Measurements from ENCODE around the gene RASGEF1C.
"Not testable (repeated sequence)": the region's sequence is repeated elsewhere in the genome, so short reads cannot be mapped to it uniquely, and the experiment has no call there.

Gene RASGEF1C

GRCh38 chr5:180124662-180125061 is 84.3 kb downstream of the RASGEF1C start:
- H3K4me3 ChIP-seq (ENCODE audit: low read depth, low read length) = not testable (repeated sequence)

GRCh38 chr5:180122875-180123274 is 86.1 kb downstream of the RASGEF1C start:
- H3K4me3 ChIP-seq (ENCODE audit: low read depth, low read length) = no peak overlapping the region

DNA sequence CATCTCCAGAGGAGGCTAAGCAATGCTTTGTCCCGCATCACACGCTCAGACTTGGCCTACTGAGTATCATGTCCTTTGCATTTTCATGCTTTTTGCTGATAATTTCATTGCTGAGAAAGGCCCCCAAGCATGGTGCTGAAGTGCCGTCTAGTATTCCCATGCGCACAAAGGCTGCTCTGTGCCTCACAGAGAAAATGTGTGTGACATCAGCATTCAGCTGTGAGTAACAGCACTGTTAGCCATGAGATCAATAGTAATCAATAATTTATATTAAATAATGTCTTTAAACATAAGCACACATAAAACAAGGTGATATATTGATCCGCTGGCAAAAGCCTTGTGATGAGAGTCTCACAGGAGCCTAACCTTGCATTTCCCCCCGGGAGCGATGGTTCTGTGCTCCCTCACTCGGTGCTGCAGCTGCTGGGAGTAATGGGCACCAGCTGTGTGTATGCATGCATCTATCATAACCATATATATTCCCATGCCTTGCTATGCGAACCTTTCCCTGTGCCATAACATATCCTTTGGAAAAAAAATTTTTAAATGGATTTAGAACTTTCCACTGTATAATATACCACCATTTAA is 87.1 kb downstream of the RASGEF1C start:
- H3K4me3 ChIP-seq (ENCODE audit: low read depth, low read length) = no peak overlapping the region

- H3K4me3 ChIP-seq (ENCODE audit: low read depth, low read length) = no peak overlapping the region
Observed at GRCh38 chr5:180120237-180121101, 88.5 kb downstream of the RASGEF1C start.

DNA sequence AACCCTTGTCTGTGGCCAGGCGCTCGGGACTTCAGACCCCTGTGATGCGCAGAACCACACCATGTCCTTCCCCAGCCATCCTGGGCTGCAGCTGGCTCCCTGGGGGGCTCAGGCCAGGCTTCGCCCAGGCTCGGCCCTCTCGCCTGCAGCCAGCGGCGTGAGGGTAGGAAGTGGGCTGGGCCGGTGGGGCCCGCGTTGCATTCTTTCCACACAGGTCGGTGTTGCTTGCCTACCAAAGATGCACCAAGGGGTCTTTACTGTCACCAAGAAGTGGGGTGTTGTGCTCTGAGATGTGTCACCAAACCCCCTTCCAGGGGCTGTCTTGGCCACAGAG is 89.1 kb downstream of the RASGEF1C start:
- no peak overlapping the region for H3K4me3 ChIP-seq (ENCODE audit: low read depth, low read length)

GRCh38 chr5:180119031-180119902 is 89.7 kb downstream of the RASGEF1C start:
- H3K4me3 ChIP-seq (ENCODE audit: low read depth, low read length) = no peak overlapping the region

GRCh38 chr5:180118391-180118791 is 90.6 kb downstream of the RASGEF1C start:
- no peak overlapping the region for H3K4me3 ChIP-seq (ENCODE audit: low read depth, low read length)

DNA sequence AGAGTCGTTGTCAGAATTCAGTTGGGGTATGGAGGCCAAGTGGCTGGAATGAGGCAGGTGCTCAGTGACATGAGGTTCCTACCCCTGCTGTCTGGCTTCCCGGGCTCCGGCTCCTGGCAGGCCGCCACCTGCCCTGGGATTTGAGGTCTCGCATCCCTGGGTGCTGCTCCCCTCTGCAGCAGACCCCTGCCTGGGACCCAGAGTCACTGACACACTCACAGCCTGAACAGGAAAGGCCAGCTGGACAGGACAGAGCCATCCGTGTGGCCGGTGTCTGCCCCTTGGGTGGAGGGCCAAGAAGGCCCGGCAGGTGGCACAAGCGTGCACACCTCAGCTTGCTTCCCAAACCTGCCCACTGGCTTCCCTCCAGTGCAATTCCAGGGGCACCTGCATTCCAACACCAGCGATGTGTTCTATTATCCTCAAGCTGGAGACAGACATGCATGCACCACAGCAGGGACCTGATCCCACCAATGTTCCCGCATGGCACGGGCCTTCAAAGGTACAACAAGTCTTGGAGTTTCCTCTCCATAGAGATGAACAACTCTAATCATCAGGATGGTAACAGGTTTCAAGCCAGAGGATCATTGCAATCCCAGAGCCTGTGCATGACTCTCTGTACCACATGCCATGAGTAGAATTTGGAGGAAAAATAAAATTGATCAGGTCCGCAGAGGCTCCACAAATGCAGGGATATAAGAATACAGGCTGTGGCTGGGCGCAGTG is 91.8 kb downstream of the RASGEF1C start:
- H3K4me3 ChIP-seq (ENCODE audit: low read depth, low read length) = no peak overlapping the region

DNA sequence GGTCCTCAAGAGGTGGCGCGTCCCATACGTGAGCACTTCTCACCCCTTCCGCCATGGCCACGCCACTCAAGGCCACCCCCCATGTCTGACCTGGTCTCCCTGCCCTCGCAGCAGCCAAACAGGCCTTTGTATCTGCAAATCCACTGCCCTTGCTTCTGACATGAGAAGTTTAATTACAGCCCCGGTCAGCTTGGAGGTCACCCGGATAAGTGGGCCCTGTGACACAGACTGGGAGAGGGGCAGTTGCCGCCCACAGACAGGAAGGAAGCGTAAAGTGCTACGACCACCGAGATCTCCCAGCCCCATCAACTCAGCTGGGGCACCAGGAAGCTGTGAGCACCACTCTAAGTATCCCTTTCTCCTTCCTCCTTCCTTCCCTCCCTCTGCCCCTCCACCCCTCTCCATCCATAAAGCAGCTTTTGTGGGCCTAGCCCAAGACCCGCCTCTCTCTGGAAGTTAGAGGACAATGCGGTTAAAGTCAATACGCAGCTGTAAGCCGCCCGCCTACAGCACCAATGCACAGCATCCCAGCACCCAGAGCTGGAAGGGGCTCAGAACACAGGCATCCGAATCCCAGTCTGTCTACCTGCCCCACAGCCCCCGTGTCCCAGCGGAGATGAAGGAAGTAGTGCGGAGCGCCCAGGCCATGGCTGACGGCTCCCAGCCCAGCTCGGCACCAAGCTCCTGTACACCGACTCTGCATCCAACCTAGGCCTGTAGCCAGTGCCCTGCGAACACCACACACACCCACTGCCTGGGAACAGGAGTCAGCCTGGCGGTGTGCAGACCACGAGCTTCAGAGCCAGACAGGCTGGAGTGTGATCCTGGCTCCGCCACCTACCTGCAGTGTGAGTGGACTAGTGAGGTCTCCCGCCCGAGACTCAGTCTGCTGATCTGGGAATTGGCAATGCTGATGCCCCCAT is 92.7 kb downstream of the RASGEF1C start:
- no peak overlapping the region for H3K4me3 ChIP-seq (ENCODE audit: low read depth, low read length)

GRCh38 chr5:180115326-180116076 is 93.5 kb downstream of the RASGEF1C start:
- no peak overlapping the region for H3K4me3 ChIP-seq (ENCODE audit: low read depth, low read length)

DNA sequence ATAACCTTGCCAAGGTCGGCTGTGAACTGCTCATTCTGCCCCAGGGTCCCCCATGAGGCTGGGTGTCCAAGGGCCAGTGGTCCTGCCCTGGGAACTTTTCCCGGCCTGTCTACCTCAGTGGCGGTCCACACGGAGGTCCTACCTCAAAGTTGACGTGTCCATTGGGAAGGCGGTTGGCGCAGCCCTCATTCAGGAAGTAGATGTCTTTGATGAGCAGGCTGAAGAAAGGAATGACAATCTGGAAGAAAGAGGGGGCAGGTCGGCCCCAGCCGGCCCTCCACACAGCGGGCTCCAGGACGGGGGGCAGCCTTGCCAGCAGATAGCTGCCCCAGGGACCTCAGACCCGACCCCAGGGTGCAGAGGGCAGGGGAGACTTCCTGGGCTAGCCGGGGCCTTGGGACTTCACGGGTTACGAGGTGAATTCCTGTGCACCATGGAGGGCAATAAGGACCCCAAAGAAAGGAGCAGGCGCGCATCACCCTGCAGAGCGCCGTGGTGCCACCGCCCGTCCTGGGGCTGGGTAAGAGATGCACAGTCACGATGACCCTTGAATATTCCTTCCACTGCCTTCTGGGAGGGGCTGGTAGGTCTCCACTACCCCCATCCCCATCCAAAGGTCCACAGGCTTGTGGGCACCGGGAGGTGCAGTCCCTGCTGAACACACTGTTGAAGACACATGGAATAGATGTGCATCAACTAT is 94.6 kb downstream of the RASGEF1C start:
- no peak overlapping the region for H3K4me3 ChIP-seq (ENCODE audit: low read depth, low read length)

DNA sequence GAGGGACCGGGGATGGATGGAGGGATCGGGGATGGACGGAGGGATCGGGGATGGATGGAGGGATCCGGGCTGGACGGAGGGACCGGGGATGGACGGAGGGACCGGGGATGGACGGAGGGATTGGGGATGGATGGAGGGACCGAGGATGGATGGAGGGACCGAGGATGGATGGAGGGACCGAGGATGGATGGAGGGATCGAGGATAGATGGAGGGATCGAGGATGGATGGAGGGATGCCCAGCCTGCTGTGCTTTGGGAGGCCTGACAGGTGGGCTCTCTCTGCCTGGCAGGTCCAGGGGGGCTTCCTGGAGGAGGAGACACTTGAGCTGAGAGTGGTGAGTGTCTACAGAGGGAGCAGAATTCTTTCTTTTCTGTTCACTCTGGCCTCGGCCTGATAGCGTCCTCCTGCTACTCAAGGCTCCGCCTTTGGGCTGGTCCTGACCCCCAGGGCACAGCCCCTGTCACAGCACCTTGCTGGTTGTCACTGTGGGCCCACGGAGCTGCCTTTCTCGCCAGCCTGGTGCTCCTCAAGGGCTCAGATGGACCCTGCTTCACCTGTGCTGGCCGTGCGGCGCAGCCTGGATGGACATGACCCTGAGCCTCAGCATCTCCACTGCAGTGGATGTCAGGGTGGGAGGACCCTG is 95.2 kb downstream of the RASGEF1C start:
- H3K4me3 ChIP-seq (ENCODE audit: low read depth, low read length) = no peak overlapping the region

DNA sequence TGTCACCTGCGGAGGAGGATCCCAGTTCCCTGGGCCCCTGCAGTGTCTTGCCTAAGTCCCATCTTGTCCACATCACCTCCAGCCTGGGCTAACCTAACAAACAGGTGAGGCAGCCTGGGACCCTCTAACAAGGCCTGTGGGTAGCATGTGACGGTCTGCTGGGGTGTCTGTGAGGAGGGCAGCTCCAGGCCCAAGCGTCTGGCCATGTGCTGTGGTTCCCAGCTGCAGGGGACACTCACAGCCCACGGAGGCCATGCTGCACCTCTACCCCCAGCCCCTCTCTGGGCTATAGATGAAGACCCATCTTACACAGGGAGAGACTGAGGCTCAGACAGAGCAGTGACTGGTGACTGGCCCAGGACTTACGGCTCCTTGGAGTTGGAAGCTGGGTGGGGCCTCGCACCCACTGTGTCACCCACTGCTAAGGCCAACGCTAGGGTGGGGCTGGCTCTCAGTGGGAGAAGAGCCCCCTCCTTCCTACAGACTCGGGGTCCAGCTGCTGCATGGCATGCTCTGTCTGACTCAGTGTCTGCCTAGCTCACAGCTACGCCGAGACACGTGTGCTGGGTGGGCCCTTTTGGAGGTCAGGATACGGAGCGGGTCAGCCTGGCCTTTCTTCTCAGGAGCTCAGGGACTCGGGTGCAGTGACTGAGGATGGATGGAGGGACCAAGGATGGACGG is 96.7 kb downstream of the RASGEF1C start:
- H3K4me3 ChIP-seq (ENCODE audit: low read depth, low read length) = no peak overlapping the region

DNA sequence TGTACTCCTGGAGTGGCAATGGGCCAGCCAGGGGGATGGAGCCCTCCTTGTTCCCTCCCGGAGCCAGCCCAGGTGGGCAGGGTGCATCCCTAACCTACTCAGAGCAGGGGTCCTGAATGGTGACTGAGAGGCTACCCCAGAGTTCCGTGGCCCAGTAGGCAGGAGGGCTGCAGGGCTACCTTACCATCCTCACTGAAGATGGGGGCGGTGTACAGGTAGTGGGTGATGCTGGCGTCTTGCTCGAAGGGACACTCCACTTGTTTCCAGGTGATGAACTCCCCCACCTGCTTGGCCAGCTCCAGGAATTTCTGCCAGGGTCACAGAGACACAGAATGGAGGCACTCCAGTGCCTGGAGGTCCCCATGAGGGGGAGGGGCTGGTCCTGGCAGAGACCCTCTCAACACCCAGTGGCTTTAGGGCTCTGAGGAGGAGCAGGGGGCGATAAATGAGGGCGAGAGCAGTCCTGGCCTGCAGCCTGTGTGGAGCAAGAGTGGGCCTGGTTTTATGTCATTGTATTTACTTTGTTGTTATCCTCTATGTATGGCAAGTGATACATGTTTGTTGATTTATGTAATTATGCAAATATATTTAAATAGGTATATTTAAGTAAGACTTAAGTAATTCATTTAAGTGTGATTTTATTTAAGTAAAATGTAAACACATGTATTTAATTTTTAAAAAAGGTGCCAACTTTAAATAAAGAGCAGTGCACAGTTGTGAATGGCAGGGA is 97.6 kb downstream of the RASGEF1C start:
- H3K4me3 ChIP-seq (ENCODE audit: low read depth, low read length) = no peak overlapping the region

- H3K4me3 ChIP-seq (ENCODE audit: low read depth, low read length) = no peak overlapping the region
Observed at GRCh38 chr5:180109920-180110319, 99.1 kb downstream of the RASGEF1C start.

- no peak overlapping the region for H3K4me3 ChIP-seq (ENCODE audit: low read depth, low read length)
Observed at GRCh38 chr5:180107005-180107404, 102.0 kb downstream of the RASGEF1C start.

GRCh38 chr5:180105827-180106312 is 103.1 kb downstream of the RASGEF1C start:
- H3K4me3 ChIP-seq (ENCODE audit: low read depth, low read length) = no peak overlapping the region

All from iPS-11a (cell line).